Esophagus muscularis mucosa (tissue), 4 donors: ENCODE measurements around the gene MSANTD2. TPM values are rescaled to one million over a fixed set of nuclear protein-coding genes. Genes with fewer than 3 reads are reported as not detected.
"Not testable (repeated sequence)": the region's sequence is repeated elsewhere in the genome, so short reads cannot be mapped to it uniquely, and the experiment has no call there.

Experiments used
- DNase-seq: peaks from one replicate; pipeline ENCODE4 v3.0.0-alpha.2; 2017; ENCODE audit errors: extremely low spot score
- H3K27ac ChIP-seq, 4 donors: fragments of 200-600 bp; sonication (generic); replicated peaks in 1 of 4; 1 replicate in 3 of 4; 2 replicates in 1 of 4; pipeline ENCODE4 v1.5.1; 2016 to 2019; ENCODE audit warnings: mild to moderate bottlenecking in 1 of 4
- H3K27me3 ChIP-seq, 4 donors: fragments of 200-600 bp; sonication (generic); one replicate each; pipeline versions ENCODE4 v1.5.1 to v1.6.0; 2016 to 2019
- H3K36me3 ChIP-seq, 4 donors: fragments of 200-600 bp; sonication (generic); one replicate each; pipeline ENCODE4 v1.5.1; 2016 to 2019
- H3K4me1 ChIP-seq, 4 donors: fragments of 200-600 bp; sonication (generic); one replicate each; pipeline ENCODE4 v1.5.1; 2016 to 2019
- H3K4me3 ChIP-seq, 4 donors: fragments of 200-600 bp; sonication (generic); 1 replicate in 2 of 4; 2 replicates in 2 of 4; pipeline ENCODE4 v1.5.1; 2016 to 2019; ENCODE audit warnings: mild to moderate bottlenecking in 4 of 4, moderate library complexity in 1 of 4
- H3K9me3 ChIP-seq, 4 donors: fragments of 200-600 bp; sonication (generic); 1 replicate in 3 of 4; 2 replicates in 1 of 4; pipeline ENCODE4 v1.5.1; 2016 to 2019
- CTCF ChIP-seq, 3 experiments: fragments of 200-600 bp in 2 of 3; fragments of 450-650 bp in 1 of 3; sonication (generic) in 2 of 3; IDR thresholded peaks; one replicate each; pipeline ENCODE4 v1.5.1; 2017 to 2019; ENCODE audit warnings: antibody characterized with exemption in 3 of 3, mild to moderate bottlenecking in 2 of 3, moderate library complexity in 1 of 3
- EP300 ChIP-seq: sonication (generic); formaldehyde crosslinking; IDR thresholded peaks from one replicate; pipeline ENCODE4 v1.6.1; 2017; ENCODE audit warnings: antibody characterized with exemption
- POLR2A ChIP-seq: fragments of 450-650 bp; IDR thresholded peaks from one replicate; pipeline ENCODE4 v1.6.1; 2017; ENCODE audit warnings: antibody characterized with exemption, moderate library complexity, mild to moderate bottlenecking, low read depth
- POLR2AphosphoS5 ChIP-seq, 2 donors: sonication (generic); formaldehyde crosslinking; IDR thresholded peaks; one replicate each; pipeline ENCODE4 v1.6.1; 2017; ENCODE audit warnings: antibody characterized with exemption in 2 of 2
- WGBS: methylation state at CpG from one replicate; pipeline ENCODE4 v1.1.5; 2018; 5-methylcytosine and 5-hydroxymethylcytosine counted together
- intact Hi-C: fragments of 100-400 bp; cut with DNase I; formaldehyde crosslinking; loops from one replicate; pipeline ENCODE4 v1.15.1; 2023
- total RNA-seq, 4 donors: library from RNA; depleted of rRNA; stranded (reverse); fragments of >200 nt; gene quantifications; one replicate each; pipeline versions ENCODE4 v1.1.0 to v1.2.1, GENCODE V29; 2016

MSANTD2 gene
- total RNA-seq, 4 donors from 2014 or later: 9.6 to 14.0 (median 12.1) TPM

- Histone ChIP-seq H3K4me3 (no peak overlapping the region), H3K27me3 (no peaks in the 10 kb centered on the region), H3K9me3 (no peaks in the 10 kb centered on the region), H3K4me1 (peaks cover 0 to 8% (median 4%) of the 10 kb centered on the region in 4 donors), H3K27ac (no peak overlapping the region), H3K36me3 (peaks cover 0 to 19% (median 11%) of the 10 kb centered on the region in 4 donors)
- WGBS: 75% methylated on average over 7 of the region's 7 CpGs
- DNase-seq: no peak
- intact Hi-C loops: no loop called here
- TF ChIP-seq POLR2A (no peak), POLR2AphosphoS5 (IDR thresholded peaks at IDR 0.05) (no peak), EP300 (no peak), CTCF (IDR thresholded peaks at IDR 0.05) (no peak)
Observed at GRCh38 chr11:124776865-124777645, 23.2 kb downstream of the MSANTD2 start.

- H3K4me3 ChIP-seq, DNase-seq, intact Hi-C loops, H3K9me3 ChIP-seq, H3K27me3 ChIP-seq, H3K4me1 ChIP-seq, H3K27ac ChIP-seq: not testable (repeated sequence)
- WGBS: 97% methylated on average over 6 of the region's 6 CpGs
- H3K36me3 ChIP-seq: peaks cover 21 to 71% (median 49%) of the 10 kb centered on the region in 4 donors
Observed at GRCh38 chr11:124770959-124771358, 29.2 kb downstream of the MSANTD2 start.

GRCh38 chr11:124769806-124770774, 30.1 kb downstream of the MSANTD2 start:
- TF ChIP-seq POLR2AphosphoS5 (IDR thresholded peaks at IDR 0.05): no peak
- TF ChIP-seq EP300: no peak
- TF ChIP-seq POLR2A: no peak
- TF ChIP-seq CTCF (IDR thresholded peaks at IDR 0.05): no peak
- DNase-seq: no peak
- intact Hi-C loops: no loop called here
- H3K27me3 ChIP-seq: no peaks in the 10 kb centered on the region
- 96% methylated on average over 8 of the region's 8 CpGs for WGBS
- H3K9me3 ChIP-seq: no peaks in the 10 kb centered on the region
- H3K36me3 ChIP-seq: peaks cover 21 to 79% (median 53%) of the 10 kb centered on the region in 4 donors
- no peaks in the 10 kb centered on the region for H3K4me1 ChIP-seq
- no peak overlapping the region for H3K4me3 ChIP-seq
- no peak overlapping the region for H3K27ac ChIP-seq

- Histone ChIP-seq H3K27ac (no peak overlapping the region), H3K4me1 (peaks cover 0 to 2% (median 0%) of the 10 kb centered on the region in 4 donors), H3K4me3 (no peak overlapping the region), H3K27me3 (no peaks in the 10 kb centered on the region), H3K36me3 (peaks cover 21 to 76% (median 49%) of the 10 kb centered on the region in 4 donors), H3K9me3 (no peaks in the 10 kb centered on the region)
- no peak for DNase-seq
- intact Hi-C loops: no loop called here
- 89% methylated on average over 8 of the region's 8 CpGs for WGBS
- TF ChIP-seq CTCF (IDR thresholded peaks at IDR 0.05) (no peak), POLR2AphosphoS5 (IDR thresholded peaks at IDR 0.05) (no peak), POLR2A (no peak), EP300 (no peak)
Observed at GRCh38 chr11:124768914-124769313, 31.3 kb downstream of the MSANTD2 start.

GRCh38 chr11:124766156-124766555, 34.0 kb downstream of the MSANTD2 start:
- H3K9me3 ChIP-seq: no peaks in the 10 kb centered on the region
- H3K36me3 ChIP-seq: peaks cover 16 to 57% (median 33%) of the 10 kb centered on the region in 4 donors
- H3K27ac ChIP-seq: no peak overlapping the region
- no peak overlapping the region for H3K4me3 ChIP-seq
- intact Hi-C loops: no loop called here
- peaks cover 10 to 28% (median 21%) of the 10 kb centered on the region in 4 donors for H3K4me1 ChIP-seq
- TF ChIP-seq POLR2A (no peak), POLR2AphosphoS5 (IDR thresholded peaks at IDR 0.05) (no peak), EP300 (no peak), CTCF (IDR thresholded peaks at IDR 0.05) (no peak)
- peaks cover 0 to 20% (median 16%) of the 10 kb centered on the region in 4 donors for H3K27me3 ChIP-seq
- no peak for DNase-seq
- WGBS: 98% methylated on average over 2 of the region's 2 CpGs
